Measurements from ENCODE around the gene FARS2.

GRCh38 chr6:5509106-5509505, 247.8 kb downstream of the FARS2 start:
- TF ChIP-seq CTCF (conservative IDR thresholded peaks at IDR 0.05 in 1 of 2, IDR thresholded peaks at IDR 0.05 in 1 of 2; ENCODE audit: low read depth in 1 of 2, low read length in 2 of 2) (no peak), EZH2 (IDR thresholded peaks at IDR 0.05; ENCODE audit: low read length, missing control alignments) (no peak)

Measured in fibroblast of lung (primary cell).